ENCODE data around the gene FREY1.
A peak's percentile ranks its signal among the peaks of the same experiment; 100 is the strongest.

Gene FREY1

GRCh38 chr11:45890886-45891550, 16.1 kb downstream of the FREY1 start:
- ATAC-seq (replicated peaks; ENCODE audit: extremely low read depth, poor library complexity, severe bottlenecking) (no peak), DNase-seq (ENCODE audit: low spot score in 2 of 2) (no peak)
- Mint-ChIP-seq H3K36me3 (ENCODE audit: insufficient read depth) (peaks cover 2% of the 10 kb centered on the region), H3K4me3 (no peak overlapping the region), H3K27ac (ENCODE audit: low read depth) (no peak overlapping the region), H3K4me1 (no peaks in the 10 kb centered on the region), H3K9me3 (no peaks in the 10 kb centered on the region), H3K27me3 (peaks cover 14% of the 10 kb centered on the region)

GRCh38 chr11:45889966-45890365, 17.1 kb downstream of the FREY1 start:
- peaks cover 8% of the 10 kb centered on the region for H3K27me3 Mint-ChIP-seq
- H3K4me3 Mint-ChIP-seq: no peak overlapping the region
- no peak for ATAC-seq (replicated peaks; ENCODE audit: extremely low read depth, poor library complexity, severe bottlenecking)
- H3K9me3 Mint-ChIP-seq: no peaks in the 10 kb centered on the region
- peaks cover 4% of the 10 kb centered on the region for H3K4me1 Mint-ChIP-seq
- no peak for DNase-seq (ENCODE audit: low spot score in 2 of 2)
- no peak overlapping the region for H3K27ac Mint-ChIP-seq (ENCODE audit: low read depth)
- peaks cover 2% of the 10 kb centered on the region for H3K36me3 Mint-ChIP-seq (ENCODE audit: insufficient read depth)

GRCh38 chr11:45889555-45889954, 17.5 kb downstream of the FREY1 start:
- no peak for ATAC-seq (replicated peaks; ENCODE audit: extremely low read depth, poor library complexity, severe bottlenecking)
- Mint-ChIP-seq H3K27ac (ENCODE audit: low read depth) (no peak overlapping the region), H3K4me1 (peaks cover 8% of the 10 kb centered on the region), H3K27me3 (peaks cover 4% of the 10 kb centered on the region), H3K4me3 (no peak overlapping the region), H3K9me3 (no peaks in the 10 kb centered on the region), H3K36me3 (ENCODE audit: insufficient read depth) (peaks cover 6% of the 10 kb centered on the region)
- DNase-seq (ENCODE audit: low spot score in 2 of 2): no peak

GRCh38 chr11:45887587-45887986, 19.5 kb downstream of the FREY1 start:
- H3K36me3 Mint-ChIP-seq (ENCODE audit: insufficient read depth): peaks cover 13% of the 10 kb centered on the region
- no peak overlapping the region for H3K27ac Mint-ChIP-seq (ENCODE audit: low read depth)
- ATAC-seq (replicated peaks; ENCODE audit: extremely low read depth, poor library complexity, severe bottlenecking) (no peak), DNase-seq (ENCODE audit: low spot score in 2 of 2) (no peak)
- H3K4me1 Mint-ChIP-seq: peaks cover 11% of the 10 kb centered on the region
- no peaks in the 10 kb centered on the region for H3K9me3 Mint-ChIP-seq
- no peaks in the 10 kb centered on the region for H3K27me3 Mint-ChIP-seq
- no peak overlapping the region for H3K4me3 Mint-ChIP-seq

- DNase-seq (ENCODE audit: low spot score in 2 of 2): no peak
- H3K27me3 Mint-ChIP-seq: no peaks in the 10 kb centered on the region
- H3K36me3 Mint-ChIP-seq (ENCODE audit: insufficient read depth): peaks cover 14% of the 10 kb centered on the region
- H3K4me1 Mint-ChIP-seq: peaks cover 11% of the 10 kb centered on the region
- no peak overlapping the region for H3K27ac Mint-ChIP-seq (ENCODE audit: low read depth)
- peak overlapping the region; percentile 61 for H3K4me3 Mint-ChIP-seq
- no peak for ATAC-seq (replicated peaks; ENCODE audit: extremely low read depth, poor library complexity, severe bottlenecking)
- H3K9me3 Mint-ChIP-seq: no peaks in the 10 kb centered on the region
These were observed 20.1 kb downstream of the FREY1 start for GRCh38 chr11:45886816-45887520.

GRCh38 chr11:45885921-45886721, 20.9 kb downstream of the FREY1 start:
- Mint-ChIP-seq H3K27ac (ENCODE audit: low read depth) (no peak overlapping the region), H3K4me1 (peaks cover 11% of the 10 kb centered on the region), H3K9me3 (no peaks in the 10 kb centered on the region), H3K27me3 (no peaks in the 10 kb centered on the region), H3K36me3 (ENCODE audit: insufficient read depth) (peaks cover 16% of the 10 kb centered on the region), H3K4me3 (peak overlapping the region; percentile 61)
- ATAC-seq (replicated peaks; ENCODE audit: extremely low read depth, poor library complexity, severe bottlenecking) (no peak), DNase-seq (ENCODE audit: low spot score in 2 of 2) (no peak)

GRCh38 chr11:45885274-45885920, 21.7 kb downstream of the FREY1 start, which contains the start of gene MAPK8IP1:
MAPK8IP1 (plus strand) TSS chr11:45885651; CDS start chr11:45885821, 170 bp downstream.
- Mint-ChIP-seq H3K27ac (ENCODE audit: low read depth) (no peak within 1 kb of the TSS), H3K9me3 (no peaks in the 10 kb centered on the region), H3K4me3 (peak within 1 kb of the TSS; percentile 61), H3K36me3 (ENCODE audit: insufficient read depth) (peaks cover 20% of the 10 kb centered on the region), H3K4me1 (peaks cover 13% of the 10 kb centered on the region), H3K27me3 (no peaks in the 10 kb centered on the region)
- peak; percentile 26 to 35 for DNase-seq (ENCODE audit: low spot score in 2 of 2)
- ATAC-seq (replicated peaks; ENCODE audit: extremely low read depth, poor library complexity, severe bottlenecking): peak; percentile 72

- Mint-ChIP-seq H3K27ac (ENCODE audit: low read depth) (no peak overlapping the region), H3K4me3 (peak overlapping the region; percentile 61), H3K27me3 (no peaks in the 10 kb centered on the region), H3K9me3 (no peaks in the 10 kb centered on the region), H3K4me1 (peaks cover 16% of the 10 kb centered on the region), H3K36me3 (ENCODE audit: insufficient read depth) (peaks cover 20% of the 10 kb centered on the region)
- DNase-seq (ENCODE audit: low spot score in 2 of 2) (no peak), ATAC-seq (replicated peaks; ENCODE audit: extremely low read depth, poor library complexity, severe bottlenecking) (no peak)
These were observed 22.4 kb downstream of the FREY1 start for GRCh38 chr11:45884596-45885185.

- H3K9me3 Mint-ChIP-seq: no peaks in the 10 kb centered on the region
- no peak overlapping the region for H3K4me3 Mint-ChIP-seq
- ATAC-seq (replicated peaks; ENCODE audit: extremely low read depth, poor library complexity, severe bottlenecking) (no peak), DNase-seq (ENCODE audit: low spot score in 2 of 2) (no peak)
- H3K27me3 Mint-ChIP-seq: no peaks in the 10 kb centered on the region
- peaks cover 16% of the 10 kb centered on the region for H3K4me1 Mint-ChIP-seq
- no peak overlapping the region for H3K27ac Mint-ChIP-seq (ENCODE audit: low read depth)
- H3K36me3 Mint-ChIP-seq (ENCODE audit: insufficient read depth): peaks cover 34% of the 10 kb centered on the region
These were observed 25.2 kb downstream of the FREY1 start for GRCh38 chr11:45881708-45882368.

GRCh38 chr11:45880772-45881570, 26.1 kb downstream of the FREY1 start:
- Mint-ChIP-seq H3K27me3 (no peaks in the 10 kb centered on the region), H3K4me3 (no peak overlapping the region), H3K4me1 (peaks cover 16% of the 10 kb centered on the region), H3K9me3 (no peaks in the 10 kb centered on the region), H3K27ac (ENCODE audit: low read depth) (no peak overlapping the region), H3K36me3 (ENCODE audit: insufficient read depth) (peaks cover 39% of the 10 kb centered on the region)
- DNase-seq (ENCODE audit: low spot score in 2 of 2) (no peak), ATAC-seq (replicated peaks; ENCODE audit: extremely low read depth, poor library complexity, severe bottlenecking) (no peak)
